Measurements from ENCODE around the gene ELP5.

ELP5 gene

DNA sequence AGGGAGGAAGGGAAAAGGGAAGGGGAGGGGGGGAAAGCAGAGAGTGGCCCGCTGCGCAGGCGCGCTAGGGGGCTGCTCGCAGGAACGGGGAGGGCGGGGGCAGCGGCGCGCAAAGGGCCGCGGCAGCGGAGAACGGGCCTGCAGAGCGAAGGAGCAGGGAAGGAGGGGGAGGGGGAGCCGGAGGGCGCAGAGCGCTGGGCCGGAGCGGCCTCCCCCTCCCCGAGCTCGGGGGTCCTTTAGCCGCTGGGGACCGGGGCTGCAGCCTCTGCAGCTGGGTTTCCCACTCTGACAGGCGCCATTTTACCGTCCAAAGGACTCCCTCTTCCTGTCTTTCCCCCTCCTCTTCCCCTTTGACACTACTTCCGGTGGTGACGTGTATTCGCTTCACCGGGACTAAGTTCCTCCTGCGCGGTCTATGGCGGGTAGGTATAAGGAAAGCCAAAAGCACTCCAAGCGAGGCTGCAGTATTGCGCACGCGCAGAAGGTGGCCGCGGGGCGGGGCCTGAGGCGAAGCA, 297 bp upstream of the ELP5 start, which contains the start of gene CTDNEP1 (continued):
- TF ChIP-seq, protein P1, sequence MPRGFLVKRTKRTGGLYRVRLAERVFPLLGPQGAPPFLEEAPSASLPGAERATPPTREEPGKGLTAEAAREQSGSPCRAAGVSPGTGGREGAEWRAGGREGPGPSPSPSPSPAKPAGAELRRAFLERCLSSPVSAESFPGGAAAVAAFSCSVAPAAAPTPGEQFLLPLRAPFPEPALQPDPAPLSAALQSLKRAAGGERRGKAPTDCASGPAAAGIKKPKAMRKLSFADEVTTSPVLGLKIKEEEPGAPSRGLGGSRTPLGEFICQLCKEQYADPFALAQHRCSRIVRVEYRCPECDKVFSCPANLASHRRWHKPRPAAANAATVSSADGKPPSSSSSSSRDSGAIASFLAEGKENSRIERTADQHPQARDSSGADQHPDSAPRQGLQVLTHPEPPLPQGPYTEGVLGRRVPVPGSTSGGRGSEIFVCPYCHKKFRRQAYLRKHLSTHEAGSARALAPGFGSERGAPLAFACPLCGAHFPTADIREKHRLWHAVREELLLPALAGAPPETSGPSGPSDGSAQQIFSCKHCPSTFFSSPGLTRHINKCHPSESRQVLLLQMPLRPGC (tag by site-specific recombination; IDR thresholded peaks at IDR 0.05), result peak; percentile 9; the same call in 1 of the 2 replicates
- TF ChIP-seq, protein P2, sequence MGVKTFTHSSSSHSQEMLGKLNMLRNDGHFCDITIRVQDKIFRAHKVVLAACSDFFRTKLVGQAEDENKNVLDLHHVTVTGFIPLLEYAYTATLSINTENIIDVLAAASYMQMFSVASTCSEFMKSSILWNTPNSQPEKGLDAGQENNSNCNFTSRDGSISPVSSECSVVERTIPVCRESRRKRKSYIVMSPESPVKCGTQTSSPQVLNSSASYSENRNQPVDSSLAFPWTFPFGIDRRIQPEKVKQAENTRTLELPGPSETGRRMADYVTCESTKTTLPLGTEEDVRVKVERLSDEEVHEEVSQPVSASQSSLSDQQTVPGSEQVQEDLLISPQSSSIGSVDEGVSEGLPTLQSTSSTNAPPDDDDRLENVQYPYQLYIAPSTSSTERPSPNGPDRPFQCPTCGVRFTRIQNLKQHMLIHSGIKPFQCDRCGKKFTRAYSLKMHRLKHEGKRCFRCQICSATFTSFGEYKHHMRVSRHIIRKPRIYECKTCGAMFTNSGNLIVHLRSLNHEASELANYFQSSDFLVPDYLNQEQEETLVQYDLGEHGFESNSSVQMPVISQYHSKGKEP (tag by site-specific recombination; IDR thresholded peaks at IDR 0.05), result 0 out of 2 replicates have a peak, but pooled peaks have one; percentile 28
- peak; percentile 2; the same call in 1 of the 2 replicates for TF ChIP-seq ZNF660 (tag by site-specific recombination; IDR thresholded peaks at IDR 0.05)
- peak; percentile 47; the same call in 1 of the 2 replicates for TF ChIP-seq ZNF366 (tag by site-specific recombination; conservative IDR thresholded peaks at IDR 0.05)
- TF ChIP-seq ZNF610 (tag by site-specific recombination; IDR thresholded peaks at IDR 0.05; ENCODE audit: borderline replicate concordance), result 0 out of 2 replicates have a peak, but pooled peaks have one; percentile 13
- TF ChIP-seq, protein P3, sequence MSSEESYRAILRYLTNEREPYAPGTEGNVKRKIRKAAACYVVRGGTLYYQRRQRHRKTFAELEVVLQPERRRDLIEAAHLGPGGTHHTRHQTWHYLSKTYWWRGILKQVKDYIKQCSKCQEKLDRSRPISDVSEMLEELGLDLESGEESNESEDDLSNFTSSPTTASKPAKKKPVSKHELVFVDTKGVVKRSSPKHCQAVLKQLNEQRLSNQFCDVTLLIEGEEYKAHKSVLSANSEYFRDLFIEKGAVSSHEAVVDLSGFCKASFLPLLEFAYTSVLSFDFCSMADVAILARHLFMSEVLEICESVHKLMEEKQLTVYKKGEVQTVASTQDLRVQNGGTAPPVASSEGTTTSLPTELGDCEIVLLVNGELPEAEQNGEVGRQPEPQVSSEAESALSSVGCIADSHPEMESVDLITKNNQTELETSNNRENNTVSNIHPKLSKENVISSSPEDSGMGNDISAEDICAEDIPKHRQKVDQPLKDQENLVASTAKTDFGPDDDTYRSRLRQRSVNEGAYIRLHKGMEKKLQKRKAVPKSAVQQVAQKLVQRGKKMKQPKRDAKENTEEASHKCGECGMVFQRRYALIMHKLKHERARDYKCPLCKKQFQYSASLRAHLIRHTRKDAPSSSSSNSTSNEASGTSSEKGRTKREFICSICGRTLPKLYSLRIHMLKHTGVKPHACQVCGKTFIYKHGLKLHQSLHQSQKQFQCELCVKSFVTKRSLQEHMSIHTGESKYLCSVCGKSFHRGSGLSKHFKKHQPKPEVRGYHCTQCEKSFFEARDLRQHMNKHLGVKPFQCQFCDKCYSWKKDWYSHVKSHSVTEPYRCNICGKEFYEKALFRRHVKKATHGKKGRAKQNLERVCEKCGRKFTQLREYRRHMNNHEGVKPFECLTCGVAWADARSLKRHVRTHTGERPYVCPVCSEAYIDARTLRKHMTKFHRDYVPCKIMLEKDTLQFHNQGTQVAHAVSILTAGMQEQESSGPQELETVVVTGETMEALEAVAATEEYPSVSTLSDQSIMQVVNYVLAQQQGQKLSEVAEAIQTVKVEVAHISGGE (tag by site-specific recombination; conservative IDR thresholded peaks at IDR 0.05; ENCODE audit: low read depth), result peak; percentile 95
- TF ChIP-seq, protein P4, sequence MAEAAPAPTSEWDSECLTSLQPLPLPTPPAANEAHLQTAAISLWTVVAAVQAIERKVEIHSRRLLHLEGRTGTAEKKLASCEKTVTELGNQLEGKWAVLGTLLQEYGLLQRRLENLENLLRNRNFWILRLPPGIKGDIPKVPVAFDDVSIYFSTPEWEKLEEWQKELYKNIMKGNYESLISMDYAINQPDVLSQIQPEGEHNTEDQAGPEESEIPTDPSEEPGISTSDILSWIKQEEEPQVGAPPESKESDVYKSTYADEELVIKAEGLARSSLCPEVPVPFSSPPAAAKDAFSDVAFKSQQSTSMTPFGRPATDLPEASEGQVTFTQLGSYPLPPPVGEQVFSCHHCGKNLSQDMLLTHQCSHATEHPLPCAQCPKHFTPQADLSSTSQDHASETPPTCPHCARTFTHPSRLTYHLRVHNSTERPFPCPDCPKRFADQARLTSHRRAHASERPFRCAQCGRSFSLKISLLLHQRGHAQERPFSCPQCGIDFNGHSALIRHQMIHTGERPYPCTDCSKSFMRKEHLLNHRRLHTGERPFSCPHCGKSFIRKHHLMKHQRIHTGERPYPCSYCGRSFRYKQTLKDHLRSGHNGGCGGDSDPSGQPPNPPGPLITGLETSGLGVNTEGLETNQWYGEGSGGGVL (tag by site-specific recombination; IDR thresholded peaks at IDR 0.05), result peak; percentile 55
- no peak for TF ChIP-seq GLIS1 (tag by site-specific recombination; IDR thresholded peaks at IDR 0.05)

DNA sequence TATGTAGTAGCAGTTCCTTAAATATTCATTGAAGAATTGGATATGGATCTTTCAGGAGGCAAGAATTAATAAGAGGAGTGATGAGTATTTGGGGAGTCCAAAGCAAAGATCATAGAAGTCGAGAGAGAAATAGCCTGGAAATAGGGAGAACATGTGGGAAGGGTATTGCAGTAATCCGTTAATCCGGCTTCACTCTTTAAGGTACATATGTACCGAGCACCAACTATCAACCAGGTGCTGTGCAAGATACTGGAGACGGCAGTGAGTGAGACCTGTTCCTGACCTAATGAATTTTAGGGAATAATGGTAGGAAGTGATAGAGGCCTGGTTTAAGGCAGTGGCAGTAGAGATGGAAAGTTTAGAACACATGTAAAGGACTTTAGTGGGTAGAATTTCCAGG, 1.1 kb downstream of the ELP5 start:
- no peaks in the 10 kb centered on the region for H3K9me3 ChIP-seq (ENCODE audit: control insufficient read depth, insufficient read depth, low read depth, low read length)
- peak overlapping the region; percentile 91 for H3K4me3 ChIP-seq (ENCODE audit: low read depth, low read length)
- ChIA-PET CTCF (no interaction called here), POLR2A (interaction anchor here (0.6 to 2.5 kb wide), 2 partner anchors 11 to 150 kb away, joined by 5 to 10 read pairs; no protein-coding TSS in a partner anchor)
- H3K4me1 ChIP-seq (ENCODE audit: control insufficient read depth, insufficient read depth, low read length), result peaks cover 13% of the 10 kb centered on the region; the same call in 1 of the 2 replicates
- H3K36me3 ChIP-seq (ENCODE audit: control insufficient read depth in 2 of 2, insufficient read depth in 1 of 2, low read length in 2 of 2), result peaks cover 39 to 57% of the 10 kb centered on the region in 2 experiments
- peak overlapping the region; percentile 92 for H3K27ac ChIP-seq (ENCODE audit: extremely low read depth, low read depth, low read length)
- TF ChIP-seq ZNF112 (tag by site-specific recombination; IDR thresholded peaks at IDR 0.05), result no peak
- TF ChIP-seq PRDM1 (tag by site-specific recombination; IDR thresholded peaks at IDR 0.05), result no peak
- TF ChIP-seq ZNF777 (tag by site-specific recombination; IDR thresholded peaks at IDR 0.05; ENCODE audit: borderline replicate concordance), result no peak
- TF ChIP-seq ZBTB20 (tag by site-specific recombination; IDR thresholded peaks at IDR 0.05), result no peak
- TF ChIP-seq ZNF843 (tag by site-specific recombination; IDR thresholded peaks at IDR 0.05), result no peak
- TF ChIP-seq ZSCAN23 (tag by site-specific recombination; IDR thresholded peaks at IDR 0.05), result no peak
- TF ChIP-seq MZF1 (tag by site-specific recombination; IDR thresholded peaks at IDR 0.05; ENCODE audit: borderline replicate concordance), result no peak
- TF ChIP-seq GLIS2 (tag by site-specific recombination; IDR thresholded peaks at IDR 0.05), result no peak
- no peak for TF ChIP-seq ZNF768 (tag by site-specific recombination; IDR thresholded peaks at IDR 0.05)
- no peak for TF ChIP-seq ZNF184 (tag by site-specific recombination; IDR thresholded peaks at IDR 0.05)
- no peak for TF ChIP-seq ZNF514 (tag by site-specific recombination; IDR thresholded peaks at IDR 0.05)
- TF ChIP-seq ZNF792 (tag by site-specific recombination; IDR thresholded peaks at IDR 0.05), result no peak
- TF ChIP-seq, protein P5, sequence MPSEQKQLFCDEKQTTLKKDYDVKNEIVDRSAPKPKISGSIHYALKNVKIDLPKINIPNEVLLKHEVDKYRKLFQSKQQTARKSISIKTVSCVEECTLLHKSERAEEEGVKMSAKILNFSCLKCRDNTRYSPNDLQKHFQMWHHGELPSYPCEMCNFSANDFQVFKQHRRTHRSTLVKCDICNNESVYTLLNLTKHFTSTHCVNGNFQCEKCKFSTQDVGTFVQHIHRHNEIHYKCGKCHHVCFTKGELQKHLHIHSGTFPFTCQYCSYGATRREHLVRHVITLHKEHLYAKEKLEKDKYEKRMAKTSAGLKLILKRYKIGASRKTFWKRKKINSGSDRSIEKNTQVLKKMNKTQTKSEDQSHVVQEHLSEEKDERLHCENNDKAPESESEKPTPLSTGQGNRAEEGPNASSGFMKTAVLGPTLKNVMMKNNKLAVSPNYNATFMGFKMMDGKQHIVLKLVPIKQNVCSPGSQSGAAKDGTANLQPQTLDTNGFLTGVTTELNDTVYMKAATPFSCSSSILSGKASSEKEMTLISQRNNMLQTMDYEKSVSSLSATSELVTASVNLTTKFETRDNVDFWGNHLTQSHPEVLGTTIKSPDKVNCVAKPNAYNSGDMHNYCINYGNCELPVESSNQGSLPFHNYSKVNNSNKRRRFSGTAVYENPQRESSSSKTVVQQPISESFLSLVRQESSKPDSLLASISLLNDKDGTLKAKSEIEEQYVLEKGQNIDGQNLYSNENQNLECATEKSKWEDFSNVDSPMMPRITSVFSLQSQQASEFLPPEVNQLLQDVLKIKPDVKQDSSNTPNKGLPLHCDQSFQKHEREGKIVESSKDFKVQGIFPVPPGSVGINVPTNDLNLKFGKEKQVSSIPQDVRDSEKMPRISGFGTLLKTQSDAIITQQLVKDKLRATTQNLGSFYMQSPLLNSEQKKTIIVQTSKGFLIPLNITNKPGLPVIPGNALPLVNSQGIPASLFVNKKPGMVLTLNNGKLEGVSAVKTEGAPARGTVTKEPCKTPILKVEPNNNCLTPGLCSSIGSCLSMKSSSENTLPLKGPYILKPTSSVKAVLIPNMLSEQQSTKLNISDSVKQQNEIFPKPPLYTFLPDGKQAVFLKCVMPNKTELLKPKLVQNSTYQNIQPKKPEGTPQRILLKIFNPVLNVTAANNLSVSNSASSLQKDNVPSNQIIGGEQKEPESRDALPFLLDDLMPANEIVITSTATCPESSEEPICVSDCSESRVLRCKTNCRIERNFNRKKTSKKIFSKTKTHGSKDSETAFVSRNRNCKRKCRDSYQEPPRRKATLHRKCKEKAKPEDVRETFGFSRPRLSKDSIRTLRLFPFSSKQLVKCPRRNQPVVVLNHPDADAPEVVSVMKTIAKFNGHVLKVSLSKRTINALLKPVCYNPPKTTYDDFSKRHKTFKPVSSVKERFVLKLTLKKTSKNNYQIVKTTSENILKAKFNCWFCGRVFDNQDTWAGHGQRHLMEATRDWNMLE (tag by site-specific recombination; conservative IDR thresholded peaks at IDR 0.05; ENCODE audit: low read depth), result no peak
- no peak for TF ChIP-seq ZNF248 (tag by site-specific recombination; IDR thresholded peaks at IDR 0.05)
- no peak for TF ChIP-seq ZNF571 (tag by site-specific recombination; IDR thresholded peaks at IDR 0.05)
- no peak for TF ChIP-seq YY1 (tag by site-specific recombination; IDR thresholded peaks at IDR 0.05)
